ENCODE results near the gene RBMS3.
"Not testable (repeated sequence)": the region's sequence is repeated elsewhere in the genome, so short reads cannot be mapped to it uniquely, and the experiment has no call there.

The RBMS3 gene

DNA sequence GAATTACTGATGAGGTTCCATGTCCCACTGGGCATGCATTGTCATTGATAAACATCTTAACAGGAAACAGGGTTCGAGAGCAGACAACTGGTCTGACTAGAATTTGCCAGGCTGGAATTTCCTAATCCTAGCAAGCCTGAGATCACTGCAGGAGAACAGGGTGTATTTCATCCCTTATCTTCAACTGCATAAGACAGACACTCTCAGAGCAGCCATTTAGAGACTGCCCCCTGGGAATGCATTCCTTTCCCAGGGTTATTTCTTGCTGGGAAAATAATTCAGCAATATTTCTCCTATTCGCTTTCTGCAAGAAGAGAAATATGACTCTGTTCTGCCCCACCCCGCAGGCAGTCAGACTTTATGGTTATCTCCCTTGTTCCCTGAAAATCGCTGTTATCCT is 113.1 kb downstream of the RBMS3 start:
- not testable (repeated sequence) for DNase-seq

GRCh38 chr3:29397406-29397805 is 116.5 kb downstream of the RBMS3 start:
- DNase-seq = no peak

DNA sequence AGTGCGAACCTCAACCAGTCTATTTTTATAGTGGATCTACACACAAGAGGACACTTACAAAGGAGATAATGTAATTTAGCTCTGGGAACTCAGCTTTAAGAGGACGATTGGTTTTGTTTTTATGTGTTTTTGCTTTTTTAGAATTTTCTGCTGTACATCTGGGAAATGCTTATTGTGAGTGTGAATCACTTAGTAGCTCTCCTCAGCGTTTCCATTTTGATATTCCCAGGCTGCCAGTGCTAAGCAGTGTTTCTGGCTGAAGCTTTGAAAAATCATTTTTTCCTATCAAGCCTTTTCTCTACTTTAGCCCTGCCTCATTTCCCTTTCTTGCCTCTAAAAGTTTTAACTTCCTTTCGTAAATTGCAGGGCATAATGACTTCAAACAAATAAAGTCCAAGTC is 117.9 kb downstream of the RBMS3 start:
- no peak for DNase-seq

DNA sequence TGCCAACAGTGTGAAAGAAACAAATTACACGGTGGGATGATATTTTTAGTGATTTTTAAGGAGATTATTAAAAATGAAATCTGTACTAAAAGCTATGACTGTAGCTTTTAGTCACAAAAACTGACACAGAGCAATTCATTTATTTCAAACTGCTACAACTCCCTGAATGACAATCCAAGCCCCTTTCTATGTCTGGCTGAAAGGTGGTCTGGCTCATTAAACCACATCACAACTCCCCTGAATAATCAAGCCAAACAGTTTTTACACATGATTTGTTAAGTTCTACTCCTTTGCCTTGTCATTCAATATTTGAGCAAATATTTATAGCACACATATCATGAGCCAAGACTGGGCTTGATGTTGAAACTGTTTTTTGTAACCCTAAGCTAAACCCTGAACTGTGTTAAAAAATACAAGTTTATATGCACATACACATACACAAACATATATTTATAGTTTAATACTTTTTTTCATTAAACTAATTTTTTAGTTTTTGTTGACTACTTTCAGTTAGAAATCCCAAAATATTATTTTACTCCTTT is 125.5 kb downstream of the RBMS3 start:
- DNase-seq = no peak

- no peak for DNase-seq
Observed at GRCh38 chr3:29408676-29409075, 127.8 kb downstream of the RBMS3 start.

- no peak for DNase-seq
Observed at GRCh38 chr3:29409409-29409808, 128.5 kb downstream of the RBMS3 start.

GRCh38 chr3:29410220-29410619 is 129.3 kb downstream of the RBMS3 start:
- no peak for DNase-seq

GRCh38 chr3:29410660-29411405 is 130.0 kb downstream of the RBMS3 start:
- no peak for DNase-seq

- DNase-seq = no peak
Observed at GRCh38 chr3:29412110-29412509, 131.2 kb downstream of the RBMS3 start.

GRCh38 chr3:29414468-29415224 is 133.8 kb downstream of the RBMS3 start:
- DNase-seq = no peak

- no peak for DNase-seq
Observed at GRCh38 chr3:29415482-29416223, 134.8 kb downstream of the RBMS3 start.

DNA sequence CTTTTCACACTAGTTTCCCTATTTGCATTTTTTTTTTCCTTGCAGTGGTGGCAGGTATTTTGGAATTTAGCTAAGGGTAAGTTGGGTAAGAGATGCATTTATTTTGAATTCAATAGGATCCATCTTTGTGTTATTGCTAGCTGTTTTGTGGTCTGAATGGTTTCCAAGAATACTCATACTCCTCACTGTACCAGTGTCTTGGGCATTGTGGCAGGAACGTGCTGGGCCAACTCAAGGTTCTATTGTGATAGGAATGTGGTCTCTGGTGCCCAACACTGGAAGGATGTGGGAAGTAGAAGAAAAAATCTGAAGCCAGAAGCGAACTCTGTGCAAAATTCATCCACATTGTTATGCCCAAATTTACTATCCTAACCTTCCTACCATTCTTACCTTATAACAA is 135.6 kb downstream of the RBMS3 start:
- no peak for DNase-seq

- DNase-seq = no peak
Observed at GRCh38 chr3:29420106-29420505, 139.2 kb downstream of the RBMS3 start.

DNA sequence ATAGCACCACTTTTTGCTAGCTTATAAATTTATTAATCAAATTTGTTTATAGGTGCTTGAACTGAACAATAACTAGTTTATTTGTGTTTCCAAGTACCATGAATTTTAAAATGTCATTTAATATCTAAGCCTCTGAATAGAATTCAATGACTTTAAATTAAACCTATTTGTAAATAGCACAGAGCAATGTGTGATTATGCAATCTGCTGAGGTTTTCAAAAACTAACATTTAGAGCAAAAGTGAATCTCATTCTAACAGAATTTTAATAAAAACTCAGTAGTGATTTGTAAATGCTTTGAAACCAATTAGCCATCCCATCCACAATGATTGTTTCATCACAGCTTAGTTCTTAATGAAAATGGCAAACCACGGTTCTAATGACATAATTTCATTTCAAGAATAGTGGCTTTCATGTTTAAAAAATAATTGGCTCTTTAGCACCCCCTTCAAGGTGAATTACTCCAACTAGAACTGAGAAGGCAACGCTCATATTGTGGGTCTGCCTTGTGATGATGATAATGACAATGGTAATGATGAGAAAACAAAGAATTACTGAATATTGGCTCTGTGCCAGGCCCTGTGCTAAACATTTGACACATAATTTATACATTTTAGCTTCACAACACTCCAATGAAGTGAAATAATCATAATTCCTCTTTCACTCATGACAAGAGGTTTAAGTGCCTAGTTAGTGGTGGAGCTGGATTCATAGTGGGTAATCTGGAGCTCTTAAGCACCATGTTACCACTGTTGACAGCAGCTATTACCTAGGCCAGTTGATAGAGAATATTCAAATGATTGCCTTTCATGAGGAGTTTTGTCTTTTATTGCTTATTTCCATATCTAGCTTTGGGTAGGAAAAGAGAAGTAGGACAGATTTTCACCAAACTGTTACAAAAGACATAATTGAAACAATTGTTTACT is 145.7 kb downstream of the RBMS3 start:
- DNase-seq = no peak

- DNase-seq = no peak
Observed at GRCh38 chr3:29427266-29428103, 146.6 kb downstream of the RBMS3 start.

DNA sequence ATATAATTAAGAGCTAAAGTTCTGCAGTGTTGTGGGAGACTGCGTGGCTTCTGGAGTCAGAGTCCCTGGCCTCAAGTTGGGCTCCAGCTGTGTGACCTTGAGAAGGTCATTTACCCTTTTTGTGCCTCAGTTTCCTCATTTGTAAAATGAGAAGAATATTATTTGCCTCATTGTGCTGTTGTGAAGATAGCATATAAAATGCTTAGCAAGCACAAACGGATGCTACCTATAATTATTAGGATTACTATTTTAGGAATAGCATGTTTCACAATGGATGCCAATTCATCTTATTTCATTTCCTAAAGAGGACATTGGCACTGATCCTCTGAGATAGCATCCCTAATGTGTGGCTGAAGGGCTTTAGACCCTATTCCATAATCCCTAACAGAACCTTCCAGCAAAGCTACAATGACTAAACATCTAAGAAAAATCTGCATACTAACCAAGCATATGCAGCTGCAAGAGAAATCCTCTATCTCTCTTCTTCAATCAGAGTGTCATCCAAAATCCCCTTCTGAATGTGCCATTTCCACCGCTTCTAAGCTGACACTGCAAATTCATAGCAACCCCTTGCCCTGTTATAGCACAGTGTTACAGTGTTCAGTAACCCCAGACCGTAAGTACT is 148.3 kb downstream of the RBMS3 start:
- DNase-seq = no peak

- no peak for DNase-seq
Observed at GRCh38 chr3:29430558-29430971, 149.7 kb downstream of the RBMS3 start.

DNA sequence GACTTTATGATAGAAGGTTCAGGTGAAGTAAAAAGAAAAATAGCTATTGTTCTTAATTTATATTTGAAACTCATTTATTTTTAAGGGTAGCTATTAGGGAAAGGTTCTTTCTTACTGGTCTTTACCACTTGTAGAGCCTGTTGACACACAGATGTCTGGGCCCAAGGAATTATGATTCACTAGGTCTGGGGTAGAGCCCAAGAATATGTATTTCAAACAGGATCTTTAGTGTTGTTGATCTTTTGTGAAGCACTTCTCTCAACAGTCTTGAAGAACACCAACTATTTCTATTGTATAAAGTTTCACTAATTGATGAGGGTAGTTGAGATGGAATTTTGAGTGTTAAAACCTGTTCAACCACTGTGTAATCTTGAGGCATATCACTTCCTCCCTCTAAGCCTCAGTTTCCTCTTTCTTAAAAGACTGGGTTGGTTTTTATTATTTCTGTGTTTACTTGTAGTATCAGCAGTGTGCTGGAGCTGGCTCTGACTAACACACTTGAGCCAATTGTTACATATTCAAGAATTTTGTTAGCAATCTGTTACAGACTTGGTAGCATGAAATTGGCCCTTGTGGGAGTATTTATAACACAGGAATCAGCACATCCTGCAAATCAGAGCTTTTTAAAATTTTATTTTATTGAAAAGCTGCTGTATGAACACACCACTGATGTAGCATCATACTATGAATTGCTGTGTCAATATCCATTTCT is 155.9 kb downstream of the RBMS3 start:
- no peak for DNase-seq

- no peak for DNase-seq
Observed at GRCh38 chr3:29438580-29438979, 157.7 kb downstream of the RBMS3 start.

Measured in NCI-H2029 (cell line).